Uterus (tissue), 4 donors: Measurements from ENCODE around the gene ZNF574. TPM values are rescaled to one million over a fixed set of nuclear protein-coding genes. Genes with fewer than 3 reads are reported as not detected.

ENCODE experiments used
- DNase-seq, 2 donors: peaks; one replicate each; pipeline ENCODE4 v3.0.0-alpha.2; 2019 to 2020
- H3K27ac ChIP-seq, 2 donors: fragments of 200-600 bp; sonication (generic); 1 replicate in 1 of 2; 2 replicates in 1 of 2; pipeline ENCODE4 v1.5.1; 2016 to 2018
- H3K27me3 ChIP-seq, 2 donors: fragments of 200-600 bp; sonication (generic); one replicate each; pipeline ENCODE4 v1.5.1; 2018 to 2019; ENCODE audit warnings: control low read depth in 1 of 2
- H3K36me3 ChIP-seq, 2 donors: fragments of 200-600 bp; sonication (generic); one replicate each; pipeline ENCODE4 v1.5.1; 2019; ENCODE audit warnings: control low read depth in 1 of 2
- H3K4me1 ChIP-seq, 2 donors: fragments of 200-600 bp; sonication (generic); one replicate each; pipeline ENCODE4 v1.5.1; 2018 to 2019; ENCODE audit warnings: control low read depth in 1 of 2
- H3K4me3 ChIP-seq, 2 donors: fragments of 200-600 bp; sonication (generic); 1 replicate in 1 of 2; 2 replicates in 1 of 2; pipeline ENCODE4 v1.5.1; 2018 to 2019; ENCODE audit warnings: mild to moderate bottlenecking in 1 of 2
- H3K9me3 ChIP-seq, 2 donors: fragments of 200-600 bp; sonication (generic); one replicate each; pipeline ENCODE4 v1.5.1; 2019; ENCODE audit warnings: control low read depth in 1 of 2
- POLR2A ChIP-seq, 2 donors: fragments of 450-650 bp; IDR thresholded peaks; one replicate each; pipeline ENCODE4 v1.6.1; 2016; ENCODE audit warnings: antibody characterized with exemption in 2 of 2, mild to moderate bottlenecking in 1 of 2, moderate library complexity in 1 of 2
- intact Hi-C: fragments of 100-400 bp; cut with DNase I; formaldehyde crosslinking; loops from one replicate; pipeline ENCODE4 v1.15.1; 2023; ENCODE audit warnings: low total_unique reads
- total RNA-seq, 4 donors: library from RNA; depleted of rRNA in 3 of 4; stranded (reverse); fragments of >200 nt in 3 of 4; gene quantifications; one replicate each; pipeline versions ENCODE4 v1.1.0 to v1.2.4, GENCODE V29; 2014 to 2023
- TF ChIP-seq, protein P1 (sequence below), 4 experiments: fragments of 200-600 bp in 2 of 4; fragments of 450-650 bp in 2 of 4; sonication (generic) in 2 of 4; IDR thresholded peaks; one replicate each; pipeline ENCODE4 v1.5.1; 2016 to 2019; ENCODE audit warnings: antibody characterized with exemption in 4 of 4, mild to moderate bottlenecking in 2 of 4, moderate library complexity in 1 of 4
- donor health status: DM: yes; HTN: yes; CAD: no.

The ZNF574 gene
- total RNA-seq, 4 donors from 2014 or later = 5.6 to 19.9 (median 14.1) TPM

GRCh38 chr19:42130254-42130573 lies 54.2 kb downstream of the ZNF574 start:
- Histone ChIP-seq H3K27me3 (peaks cover 4 to 14% of the 10 kb centered on the region in 2 donors), H3K4me3 (no peak overlapping the region), H3K27ac (no peak overlapping the region), H3K9me3 (no peaks in the 10 kb centered on the region), H3K36me3 (no peaks in the 10 kb centered on the region), H3K4me1 (no peaks in the 10 kb centered on the region)
- intact Hi-C loops = no loop called here
- no peak for DNase-seq
- TF ChIP-seq POLR2A (IDR thresholded peaks at IDR 0.05) = no peak
- TF ChIP-seq, protein P1, sequence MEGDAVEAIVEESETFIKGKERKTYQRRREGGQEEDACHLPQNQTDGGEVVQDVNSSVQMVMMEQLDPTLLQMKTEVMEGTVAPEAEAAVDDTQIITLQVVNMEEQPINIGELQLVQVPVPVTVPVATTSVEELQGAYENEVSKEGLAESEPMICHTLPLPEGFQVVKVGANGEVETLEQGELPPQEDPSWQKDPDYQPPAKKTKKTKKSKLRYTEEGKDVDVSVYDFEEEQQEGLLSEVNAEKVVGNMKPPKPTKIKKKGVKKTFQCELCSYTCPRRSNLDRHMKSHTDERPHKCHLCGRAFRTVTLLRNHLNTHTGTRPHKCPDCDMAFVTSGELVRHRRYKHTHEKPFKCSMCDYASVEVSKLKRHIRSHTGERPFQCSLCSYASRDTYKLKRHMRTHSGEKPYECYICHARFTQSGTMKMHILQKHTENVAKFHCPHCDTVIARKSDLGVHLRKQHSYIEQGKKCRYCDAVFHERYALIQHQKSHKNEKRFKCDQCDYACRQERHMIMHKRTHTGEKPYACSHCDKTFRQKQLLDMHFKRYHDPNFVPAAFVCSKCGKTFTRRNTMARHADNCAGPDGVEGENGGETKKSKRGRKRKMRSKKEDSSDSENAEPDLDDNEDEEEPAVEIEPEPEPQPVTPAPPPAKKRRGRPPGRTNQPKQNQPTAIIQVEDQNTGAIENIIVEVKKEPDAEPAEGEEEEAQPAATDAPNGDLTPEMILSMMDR (IDR thresholded peaks at IDR 0.05) = no peak

Other genes starting within 250 kb of the ZNF574 start
- not detected for gene LYPD4, start 231.5 kb upstream of the ZNF574 start, total RNA-seq
- under 1 TPM in 1 of 4 donors, not detected in 3; 0.14 TPM for gene DMRTC2, start 231.1 kb upstream of the ZNF574 start, total RNA-seq
- 1,000 to 10,000 TPM in 2 of 4 donors, 100 to 1,000 TPM in 2; 324 to 1,895 (median 1,094) TPM for gene RPS19, start 215.9 kb upstream of the ZNF574 start, total RNA-seq
- under 1 TPM in 2 of 4 donors, not detected in 2; 0.29 to 0.62 TPM for gene CD79A, start 198.9 kb upstream of the ZNF574 start, total RNA-seq
- 100 to 1,000 TPM in 1 of 4 donors, 10 to 100 TPM in 3; 13.5 to 118 (median 37.1) TPM for gene ARHGEF1, start 193.0 kb upstream of the ZNF574 start, total RNA-seq
- gene ERFL, start 147.7 kb upstream of the ZNF574 start, total RNA-seq = 1 to 10 TPM in 1 of 4 donors, not detected in 3; 1.7 TPM
- gene RABAC1, start 116.8 kb upstream of the ZNF574 start, total RNA-seq = 100 to 1,000 TPM in 3 of 4 donors, 10 to 100 TPM in 1; 83.0 to 223 (median 178) TPM
- gene ATP1A3, start 81.9 kb upstream of the ZNF574 start, total RNA-seq = under 1 TPM in 1 of 4 donors, not detected in 3; 0.55 TPM
- 10 to 100 TPM in 1 of 4 donors, 1 to 10 TPM in 2, not detected in 1; 5.6 to 17.8 (median 7.0) TPM for gene GRIK5, start 6.0 kb upstream of the ZNF574 start, total RNA-seq
- 1 to 10 TPM in 1 of 4 donors, under 1 TPM in 2, not detected in 1; 0.55 to 3.2 (median 0.77) TPM for gene POU2F2, start 56.3 kb downstream of the ZNF574 start, total RNA-seq
- gene DEDD2, start 141.5 kb downstream of the ZNF574 start, total RNA-seq = 100 to 1,000 TPM in 1 of 4 donors, 10 to 100 TPM in 2, 1 to 10 TPM in 1; 8.2 to 127 (median 23.0) TPM
- 10 to 100 TPM in 2 of 4 donors, 1 to 10 TPM in 2; 1.0 to 20.6 (median 8.4) TPM for gene ZNF526, start 144.1 kb downstream of the ZNF574 start, total RNA-seq
- gene GSK3A, start 166.4 kb downstream of the ZNF574 start, total RNA-seq = 10 to 100 TPM in 3 of 4 donors, 1 to 10 TPM in 1; 3.5 to 44.3 (median 34.4) TPM
- gene ERF, start 179.0 kb downstream of the ZNF574 start, total RNA-seq = 100 to 1,000 TPM in 1 of 4 donors, 10 to 100 TPM in 3; 14.1 to 141 (median 42.9) TPM
- 100 to 1,000 TPM in 1 of 4 donors, 10 to 100 TPM in 3; 28.7 to 155 (median 47.4) TPM for gene CIC, start 193.1 kb downstream of the ZNF574 start, total RNA-seq
- gene PRR19, start 226.0 kb downstream of the ZNF574 start, total RNA-seq = under 1 TPM in 1 of 4 donors, not detected in 3; 0.14 TPM
- gene PAFAH1B3, start 226.5 kb downstream of the ZNF574 start, total RNA-seq = 10 to 100 TPM in 2 of 4 donors, 1 to 10 TPM in 1, not detected in 1; 5.6 to 35.0 (median 19.4) TPM
- under 1 TPM in 1 of 4 donors, not detected in 3; 0.69 TPM for gene TMEM145, start 237.1 kb downstream of the ZNF574 start, total RNA-seq
- 10 to 100 TPM in 3 of 4 donors, 1 to 10 TPM in 1; 3.6 to 30.0 (median 19.1) TPM for gene MEGF8, start 249.5 kb downstream of the ZNF574 start, total RNA-seq